GM10266 (cell line): ENCODE data around the gene OS9.

Source experiments
- DNase-seq: peaks from one replicate; pipeline ENCODE4 v3.0.0; 2012; ENCODE audit errors: extremely low spot score
- TF ChIP-seq, protein P1 (sequence below): IDR thresholded peaks from 2 replicates; pipeline ENCODE4 v1.5.1; 2012; ENCODE audit warnings: mild to moderate bottlenecking, low read depth; ENCODE audit not compliant: control insufficient read depth, insufficient read depth; ENCODE audit errors: missing control alignments

The OS9 gene

DNA sequence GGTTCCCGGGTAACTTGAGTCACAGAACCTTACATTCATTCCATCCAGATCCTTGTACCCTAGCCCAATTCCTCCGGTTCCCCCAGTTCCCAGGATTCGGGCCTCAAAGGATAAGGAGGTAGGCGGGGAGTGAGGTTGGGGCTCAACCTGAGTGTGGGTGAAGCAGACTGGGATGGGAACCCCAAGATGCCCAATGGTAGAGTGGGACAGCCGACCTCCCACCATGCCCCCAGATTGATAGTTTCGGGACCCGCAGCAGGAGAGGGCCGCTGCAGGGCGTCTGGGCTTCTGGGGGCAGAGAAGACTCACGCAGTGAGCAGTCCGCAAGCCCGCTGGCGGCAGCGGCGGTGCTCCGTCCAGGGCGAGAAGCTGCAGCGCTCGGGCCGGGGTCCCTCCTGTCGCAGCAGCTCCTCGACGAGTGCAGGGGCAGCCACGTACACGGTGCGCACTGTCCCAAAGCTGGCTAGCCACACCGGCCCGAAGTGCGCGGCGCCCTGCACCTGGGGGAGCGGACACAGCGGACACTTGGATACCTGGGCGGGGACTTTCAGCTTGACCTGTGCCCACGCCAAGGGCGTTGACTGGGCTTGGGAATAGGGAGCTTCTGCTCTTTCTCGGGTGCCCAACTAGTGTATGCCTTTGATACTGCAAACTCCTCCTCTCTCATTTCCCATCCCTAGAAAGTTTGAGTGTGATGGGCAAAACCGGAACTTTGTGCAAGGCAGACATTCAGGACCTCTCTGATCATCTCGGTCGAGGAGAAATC lies 71.9 kb downstream of the OS9 start:
- DNase-seq = no peak
- TF ChIP-seq, protein P1, sequence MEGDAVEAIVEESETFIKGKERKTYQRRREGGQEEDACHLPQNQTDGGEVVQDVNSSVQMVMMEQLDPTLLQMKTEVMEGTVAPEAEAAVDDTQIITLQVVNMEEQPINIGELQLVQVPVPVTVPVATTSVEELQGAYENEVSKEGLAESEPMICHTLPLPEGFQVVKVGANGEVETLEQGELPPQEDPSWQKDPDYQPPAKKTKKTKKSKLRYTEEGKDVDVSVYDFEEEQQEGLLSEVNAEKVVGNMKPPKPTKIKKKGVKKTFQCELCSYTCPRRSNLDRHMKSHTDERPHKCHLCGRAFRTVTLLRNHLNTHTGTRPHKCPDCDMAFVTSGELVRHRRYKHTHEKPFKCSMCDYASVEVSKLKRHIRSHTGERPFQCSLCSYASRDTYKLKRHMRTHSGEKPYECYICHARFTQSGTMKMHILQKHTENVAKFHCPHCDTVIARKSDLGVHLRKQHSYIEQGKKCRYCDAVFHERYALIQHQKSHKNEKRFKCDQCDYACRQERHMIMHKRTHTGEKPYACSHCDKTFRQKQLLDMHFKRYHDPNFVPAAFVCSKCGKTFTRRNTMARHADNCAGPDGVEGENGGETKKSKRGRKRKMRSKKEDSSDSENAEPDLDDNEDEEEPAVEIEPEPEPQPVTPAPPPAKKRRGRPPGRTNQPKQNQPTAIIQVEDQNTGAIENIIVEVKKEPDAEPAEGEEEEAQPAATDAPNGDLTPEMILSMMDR = no peak

DNA sequence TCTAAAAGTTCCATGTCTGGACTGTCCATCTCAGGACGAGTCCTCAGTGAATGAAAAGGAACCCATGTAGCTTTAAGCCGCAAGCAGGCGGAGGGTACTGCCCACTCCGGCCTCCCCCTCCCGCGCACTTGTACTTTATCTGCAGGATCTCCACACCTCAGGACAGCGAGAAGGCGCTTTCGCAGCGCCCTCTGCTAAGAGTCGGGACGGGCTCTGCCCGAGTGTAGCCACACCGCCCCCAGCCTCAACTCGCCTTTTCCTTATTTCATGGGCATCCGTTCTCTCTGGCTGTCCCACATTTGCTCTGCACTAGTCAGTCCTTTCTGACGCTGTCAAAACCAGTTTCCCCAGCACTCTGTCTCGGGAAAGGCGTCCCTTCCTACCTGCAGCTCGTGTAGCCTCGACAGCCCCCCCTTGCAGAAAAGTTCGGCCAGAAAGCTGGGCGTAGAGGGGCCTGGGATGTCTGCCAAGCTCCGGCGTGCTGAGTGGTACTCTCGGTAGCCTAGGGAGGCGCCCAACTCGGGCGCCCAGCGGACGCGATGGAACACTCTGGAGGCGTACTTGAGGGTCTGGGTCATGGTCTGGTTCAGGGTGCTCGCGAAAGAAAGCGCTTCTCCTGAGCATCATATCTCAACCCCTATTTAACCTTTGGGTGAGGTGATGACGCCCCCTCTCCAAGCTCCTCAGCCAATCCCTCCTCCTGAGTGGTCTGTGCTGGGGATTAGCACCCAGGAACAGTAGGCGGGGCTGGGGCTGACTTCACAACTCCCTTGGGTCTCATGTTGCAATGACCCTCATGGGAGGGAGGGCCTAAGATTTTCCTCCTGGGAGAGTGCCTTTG lies 72.8 kb downstream of the OS9 start, which contains the start of gene CYP27B1:
CYP27B1 (minus strand) TSS at position 615 of the 841 bp plus-strand sequence; CDS start at position 578, 37 bp downstream.
- TF ChIP-seq, protein P1 = no peak
- no peak for DNase-seq

DNA sequence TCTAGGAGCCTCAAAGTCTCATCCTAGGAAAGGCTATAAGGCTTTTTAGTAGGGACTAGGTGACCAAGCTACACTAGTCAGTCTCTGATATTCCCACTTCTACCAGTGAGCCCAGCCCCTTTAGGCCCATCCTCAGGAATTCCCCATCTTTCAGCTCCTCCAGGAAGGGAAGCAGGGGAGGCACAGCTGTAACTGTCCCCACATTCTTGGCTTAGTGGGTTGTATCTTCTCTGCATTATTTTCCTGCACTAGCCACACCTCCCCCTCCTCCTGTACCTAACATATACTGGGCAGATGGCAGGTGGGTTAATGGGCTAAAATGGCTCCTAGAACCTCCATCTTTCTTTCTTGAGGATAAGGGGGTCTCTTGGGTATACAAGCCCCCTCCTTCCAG lies 73.4 kb downstream of the OS9 start:
- TF ChIP-seq, protein P1 = no peak
- no peak for DNase-seq

DNA sequence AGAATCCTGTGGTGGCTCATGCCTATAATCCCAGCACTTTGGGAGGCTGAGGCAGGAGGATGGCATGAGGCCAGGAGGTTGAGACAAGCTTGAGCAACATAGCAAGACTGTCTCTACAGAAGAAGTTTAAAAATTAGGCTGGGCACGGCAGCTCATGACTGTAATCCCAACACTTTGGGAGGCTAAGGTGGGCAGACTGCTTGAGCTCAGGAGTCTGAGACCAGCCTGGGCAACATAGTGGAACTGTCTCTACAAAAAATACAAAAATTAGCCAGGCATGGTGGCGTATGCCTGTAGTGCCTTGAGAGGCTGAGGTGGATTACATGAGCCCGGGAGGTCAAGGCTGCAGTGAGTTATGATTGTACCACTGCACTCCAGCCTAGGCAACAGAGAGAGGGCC lies 73.9 kb downstream of the OS9 start:
- TF ChIP-seq, protein P1 = no peak
- no peak for DNase-seq

DNA sequence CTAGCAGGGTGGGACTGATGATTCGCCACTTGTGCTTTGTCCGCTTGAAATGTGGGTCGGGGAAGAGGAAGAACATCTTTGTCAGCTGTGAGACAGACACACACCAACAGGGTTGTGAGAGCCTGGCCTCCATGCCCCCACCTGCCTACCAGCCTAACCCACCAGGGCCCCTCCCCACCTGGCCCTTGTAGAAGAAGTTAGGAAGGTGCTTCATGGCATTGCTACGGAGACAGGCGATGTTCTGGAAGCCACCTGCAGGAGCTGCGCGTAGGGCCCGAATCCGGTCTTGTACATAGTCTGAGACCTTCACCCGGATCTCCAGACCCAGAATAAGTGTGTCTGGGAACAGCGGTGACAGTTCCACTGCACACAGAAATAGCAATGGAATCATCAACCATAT lies 75.7 kb downstream of the OS9 start:
- TF ChIP-seq, protein P1 = no peak
- no peak for DNase-seq

DNA sequence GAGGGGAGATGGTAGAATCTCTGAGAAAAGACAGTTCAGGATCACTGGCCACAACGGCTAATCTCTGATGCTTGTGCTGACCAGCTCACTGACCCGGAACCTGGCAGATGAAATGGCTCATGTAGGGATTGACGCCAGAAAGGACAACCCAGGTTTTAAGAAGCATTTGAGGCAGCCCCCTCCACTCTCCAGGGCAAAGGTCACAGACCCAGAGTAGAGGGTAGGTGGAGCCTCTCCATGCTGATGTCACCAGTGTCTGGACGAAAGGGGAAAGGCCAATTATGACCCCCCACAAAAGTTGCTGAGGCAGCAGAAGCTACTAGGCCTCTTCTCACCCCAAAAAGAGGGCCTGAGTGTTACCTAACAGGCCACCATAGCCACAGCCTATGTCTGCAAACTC lies 76.8 kb downstream of the OS9 start:
- TF ChIP-seq, protein P1 = no peak
- no peak for DNase-seq
